ENCODE results near the gene INPP4A.

- TF ChIP-seq CTCF (IDR thresholded peaks at IDR 0.05; ENCODE audit: poor library complexity) = no peak
- no peak for TF ChIP-seq EZH2 (IDR thresholded peaks at IDR 0.05; ENCODE audit: borderline replicate concordance)
Observed at GRCh38 chr2:98453531-98453930, 8.9 kb downstream of the INPP4A start.

All from hepatocyte (in vitro differentiated cells).